GM21423 (cell line): ENCODE measurements around the gene UNC80.
A peak's percentile ranks its signal among the peaks of the same experiment; 100 is the strongest.
"Not testable (repeated sequence)": the region's sequence is repeated elsewhere in the genome, so short reads cannot be mapped to it uniquely, and the experiment has no call there.

Experiments used
- ATAC-seq: cut with Tn5 transposase; IDR thresholded peaks from one replicate; pipeline ENCODE4 v1.9.1; 2021; ENCODE audit warnings: mild to moderate bottlenecking, moderate library complexity; ENCODE audit not compliant: unreplicated experiment

UNC80 gene

DNA sequence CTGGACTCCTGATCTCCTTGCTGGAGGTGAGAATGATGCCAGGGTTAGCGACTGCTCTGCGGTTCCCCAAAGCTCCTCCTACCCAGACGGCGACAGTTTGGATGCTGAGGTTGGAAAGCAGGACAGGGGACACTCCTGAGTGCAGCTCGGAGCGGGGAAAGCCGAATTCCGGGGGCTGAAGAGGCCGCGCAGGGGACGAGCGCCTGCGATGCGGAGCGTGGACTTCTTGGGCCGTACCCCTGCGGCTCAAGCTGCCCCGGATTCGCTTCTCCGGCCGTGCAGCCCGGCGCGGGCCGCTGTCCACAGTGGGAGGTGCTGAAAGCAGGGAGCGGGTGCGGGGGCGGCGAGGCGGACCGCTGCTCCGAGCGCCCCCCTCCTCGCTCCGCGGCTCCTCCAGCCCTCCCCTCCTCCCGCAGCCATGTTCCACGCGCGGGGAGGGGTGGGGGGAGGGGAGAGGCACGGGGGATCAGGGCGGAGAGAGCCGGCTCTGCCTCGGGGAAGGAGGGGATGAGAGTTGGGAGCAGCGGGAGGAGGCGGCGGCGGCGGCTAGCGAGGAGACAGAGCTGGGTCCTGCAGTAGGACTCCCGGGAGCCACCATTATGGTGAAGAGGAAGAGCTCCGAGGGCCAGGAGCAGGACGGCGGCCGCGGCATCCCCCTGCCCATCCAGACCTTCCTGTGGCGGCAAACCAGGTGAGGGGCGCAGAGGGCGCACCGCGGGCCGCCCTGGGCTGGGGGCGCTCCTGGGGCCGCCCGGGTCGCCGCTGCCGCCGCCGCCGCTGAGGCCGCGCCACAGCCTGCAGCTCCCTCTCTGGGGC lies at the start of gene UNC80:
Gene UNC80, plus strand, starts transcription at position 359 of the 816 bp plus-strand sequence. Its CDS starts 241 bp downstream, at position 600.
- ATAC-seq, result peak; percentile 73

- ATAC-seq, result no peak
Measured at GRCh38 chr2:209726311-209726710, 45.3 kb upstream of the UNC80 start.

DNA sequence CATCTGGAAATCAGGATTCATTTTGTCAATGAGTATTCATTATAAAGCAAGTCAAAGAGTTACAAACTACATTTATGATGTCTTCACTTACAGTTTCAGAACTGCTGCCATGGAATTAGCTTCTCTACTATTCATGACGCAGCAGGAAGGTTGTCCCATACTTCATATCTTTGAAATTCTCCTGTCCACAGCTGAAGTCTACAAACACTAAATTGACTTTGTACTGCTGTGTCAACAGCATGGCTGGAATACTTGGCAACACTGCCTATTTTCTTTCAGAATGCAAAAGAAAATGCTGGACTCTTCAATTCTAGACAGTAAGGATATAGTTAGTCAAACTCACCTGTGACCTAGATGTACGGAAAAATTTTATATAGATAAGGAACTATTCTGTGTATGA lies 44.6 kb upstream of the UNC80 start:
- ATAC-seq, result no peak

DNA sequence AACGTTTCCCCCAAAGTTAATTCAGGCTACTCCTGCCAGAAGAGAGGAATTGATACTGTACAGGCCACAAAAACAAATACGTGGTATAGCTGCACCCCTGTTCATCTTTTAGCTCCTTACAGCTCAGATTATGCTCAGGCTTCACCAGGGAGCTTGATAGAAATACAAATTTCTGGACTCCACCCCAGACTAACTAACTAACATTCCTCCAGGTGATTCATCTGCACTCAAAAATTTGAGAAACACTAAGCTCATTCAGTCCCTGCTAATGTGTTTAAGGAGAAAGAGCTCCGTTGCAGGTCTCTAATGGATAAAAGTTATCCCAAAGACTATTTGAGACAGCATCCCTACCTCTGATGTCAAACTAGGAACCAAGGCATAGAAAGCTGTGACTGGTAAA lies 36.8 kb upstream of the UNC80 start:
- no peak for ATAC-seq

- ATAC-seq, result no peak
Measured at GRCh38 chr2:209741953-209742352, 29.7 kb upstream of the UNC80 start.

GRCh38 chr2:209753020-209753419 lies 18.6 kb upstream of the UNC80 start:
- no peak for ATAC-seq

DNA sequence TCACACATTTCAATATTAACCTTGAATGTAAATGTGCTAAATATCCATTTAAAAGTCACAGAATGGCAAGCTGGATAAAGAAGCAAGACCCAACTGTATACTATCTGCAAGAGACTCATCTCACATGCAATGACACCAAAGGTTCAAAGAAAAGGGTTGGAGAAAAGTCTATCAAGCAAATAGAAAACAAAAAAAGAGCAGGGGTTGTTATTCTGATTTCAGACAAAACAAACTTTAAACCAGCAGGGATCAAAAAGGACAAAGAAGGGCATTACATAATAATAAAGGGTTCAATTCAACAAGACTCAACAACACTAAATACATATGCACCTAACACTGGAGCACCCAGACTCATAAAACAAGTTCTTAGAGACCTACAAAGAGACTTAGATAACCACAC lies 14.5 kb upstream of the UNC80 start:
- no peak for ATAC-seq

DNA sequence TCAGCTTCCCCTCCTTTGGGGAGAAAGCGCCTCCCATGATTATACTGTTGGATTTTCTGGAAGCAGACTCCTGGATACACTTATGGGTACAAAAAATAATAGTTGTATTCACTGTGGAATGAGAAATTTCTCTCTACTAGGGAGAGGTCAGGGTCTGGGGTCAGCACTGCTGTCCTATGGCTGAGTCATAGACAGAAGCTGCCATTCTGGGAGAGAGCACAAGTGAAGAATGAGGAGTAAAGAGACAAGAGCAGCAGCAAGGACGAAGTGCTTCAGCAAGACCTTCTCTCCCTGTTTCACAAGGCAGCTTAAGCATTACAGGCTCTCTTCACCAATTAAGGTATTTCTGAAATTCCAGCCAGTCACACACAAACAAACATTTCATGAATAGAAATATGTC lies 10.1 kb upstream of the UNC80 start:
- ATAC-seq, result no peak

DNA sequence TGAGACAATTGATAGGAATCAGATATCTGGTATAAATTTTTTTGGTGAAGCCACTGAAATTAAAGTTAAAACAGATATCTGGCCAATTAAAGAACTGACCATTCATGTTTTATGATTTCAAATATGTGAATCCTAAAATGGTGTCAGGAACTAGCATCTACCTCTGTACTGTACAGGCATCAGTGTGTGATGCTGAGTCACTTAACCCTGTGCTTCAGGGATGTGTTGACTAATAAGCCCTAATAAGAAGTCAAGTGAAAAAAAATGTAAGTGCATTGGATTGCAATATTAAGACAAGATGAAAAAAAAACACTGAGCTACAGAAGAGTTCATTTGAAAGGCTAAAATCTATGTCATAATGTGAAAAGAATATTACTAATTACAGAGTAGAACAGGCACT lies 9.1 kb upstream of the UNC80 start:
- no peak for ATAC-seq

GRCh38 chr2:209763106-209763505 lies 8.5 kb upstream of the UNC80 start:
- ATAC-seq, result no peak

DNA sequence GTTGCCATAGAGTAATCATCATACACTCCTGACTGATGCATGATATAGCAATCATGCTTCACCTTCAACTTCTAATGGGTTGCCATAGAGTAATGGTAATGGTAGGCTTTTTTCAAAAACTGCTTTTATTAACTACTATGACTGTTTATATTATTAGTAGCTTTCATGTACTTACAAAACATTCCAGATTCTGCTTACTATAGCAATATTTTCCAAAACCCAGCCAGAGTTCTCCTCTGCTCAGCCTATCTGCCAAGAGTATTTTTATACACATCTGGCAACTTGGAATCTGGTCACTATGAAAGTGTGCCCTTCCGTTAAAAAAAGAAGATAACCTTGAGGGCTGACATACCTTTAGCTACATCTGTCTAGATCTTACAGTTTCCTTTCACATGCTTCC lies 5.0 kb upstream of the UNC80 start:
- ATAC-seq, result no peak

DNA sequence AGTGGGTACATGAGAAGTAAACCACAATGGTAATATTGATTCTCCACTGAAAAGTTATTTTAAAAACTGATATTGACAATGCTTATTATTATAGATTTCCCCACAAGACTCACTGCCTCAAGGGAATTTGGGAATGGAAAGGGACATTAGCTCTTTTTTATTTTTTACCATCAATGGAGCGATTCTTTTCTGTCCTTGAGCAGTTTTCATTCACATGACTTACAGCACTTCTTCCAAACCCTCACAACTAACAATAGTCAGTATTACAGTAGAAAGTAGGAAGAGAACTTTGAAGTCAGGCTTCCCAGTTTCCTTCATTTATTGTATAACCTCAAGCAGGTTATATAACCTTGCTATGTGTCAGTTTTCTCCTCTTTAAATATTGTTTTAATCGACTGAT lies 4.3 kb upstream of the UNC80 start:
- ATAC-seq, result no peak

GRCh38 chr2:209768557-209768956 lies 3.1 kb upstream of the UNC80 start:
- no peak for ATAC-seq

- no peak for ATAC-seq
Measured at GRCh38 chr2:209772290-209772685, 656 bp downstream of the UNC80 start.

DNA sequence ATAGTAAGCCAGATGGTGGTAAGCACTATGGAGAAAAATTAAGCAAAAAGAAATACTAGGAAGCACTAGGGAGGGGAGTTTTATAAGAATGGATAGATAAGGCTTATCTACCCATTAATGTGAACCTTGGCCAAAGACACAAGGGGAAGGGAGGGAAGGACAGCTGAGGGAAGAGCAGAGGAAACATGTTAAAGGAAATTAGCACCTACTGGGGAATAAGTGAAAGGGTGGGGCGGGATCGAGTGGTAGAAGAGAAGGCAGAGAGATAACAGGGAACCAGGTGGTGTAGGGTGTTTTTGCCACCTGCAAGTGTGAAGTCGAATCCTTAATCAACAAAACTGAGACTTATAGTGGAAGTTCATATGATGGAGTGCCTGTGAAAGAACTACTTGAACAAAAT lies 1.7 kb downstream of the UNC80 start:
- ATAC-seq, result no peak

DNA sequence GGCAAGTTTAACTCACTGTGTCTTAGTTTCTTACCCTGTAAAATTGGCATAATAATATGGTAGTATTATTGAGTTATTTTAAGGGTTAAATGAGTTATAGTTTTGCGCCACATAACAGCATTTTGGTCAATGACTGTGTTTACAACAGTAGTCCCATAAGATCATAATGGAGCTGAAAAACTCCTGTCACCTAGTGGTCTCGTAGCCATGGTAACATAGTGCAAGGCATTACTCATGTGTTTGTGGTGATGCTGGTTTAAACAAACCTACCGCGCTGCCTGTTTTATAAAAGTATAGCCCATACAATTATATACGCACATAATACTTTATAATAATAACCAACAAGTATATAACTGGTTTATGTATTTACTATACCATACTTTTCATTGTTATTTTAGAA lies 15.8 kb downstream of the UNC80 start:
- no peak for ATAC-seq

- no peak for ATAC-seq
Measured at GRCh38 chr2:209788925-209789324, 17.3 kb downstream of the UNC80 start.

- peak; percentile 65 for ATAC-seq
Measured at GRCh38 chr2:209790066-209790728, 18.6 kb downstream of the UNC80 start.

- no peak for ATAC-seq
Measured at GRCh38 chr2:209791151-209791550, 19.5 kb downstream of the UNC80 start.

- not testable (repeated sequence) for ATAC-seq
Measured at GRCh38 chr2:209795425-209795824, 23.8 kb downstream of the UNC80 start.

- no peak for ATAC-seq
Measured at GRCh38 chr2:209805351-209805750, 33.7 kb downstream of the UNC80 start.

DNA sequence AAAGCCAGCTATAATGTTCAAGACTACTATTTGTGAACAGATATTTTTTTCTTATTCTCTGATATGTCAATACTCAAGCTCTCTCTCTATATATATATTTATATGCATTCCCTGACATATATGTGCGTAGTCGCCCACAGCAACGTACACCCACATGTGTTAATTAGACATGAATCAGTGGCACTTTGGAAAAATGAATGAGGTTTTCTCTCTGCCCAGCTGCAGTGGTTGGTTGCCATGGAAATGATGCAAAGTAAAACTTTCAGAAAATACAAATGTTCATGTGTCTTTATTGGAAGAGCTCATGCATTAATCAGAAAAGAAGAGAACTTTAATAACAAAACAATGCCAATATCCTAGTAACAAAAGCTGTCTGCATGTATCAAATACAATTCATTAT lies 34.7 kb downstream of the UNC80 start:
- no peak for ATAC-seq
